Head of caudate nucleus (tissue), 42 donors: Measurements from ENCODE around the gene GSN.
A peak's percentile ranks its signal among the peaks of the same experiment; 100 is the strongest.

Experiments
- DNase-seq, 42 donors: peaks; one replicate each; pipeline versions ENCODE4 v3.0.0 to v3.0.0-alpha.2; 2020 to 2021; ENCODE audit warnings: mixed read lengths in 7 of 42
- intact Hi-C: fragments of 100-400 bp; cut with DNase I; formaldehyde crosslinking; loops from one replicate; pipeline ENCODE4 v1.15.0; 2022

GSN gene

GRCh38 chr9:121313458-121314152, 45.6 kb downstream of the GSN start:
- peak in 11 of 42 donors; percentile 17 to 74 (median 38) for DNase-seq
- intact Hi-C loops: no loop called here

- peak in 1 of 42 donors; percentile 15 for DNase-seq
- intact Hi-C loops: loop anchor here (5.0 kb wide), 1 partner anchor 104 kb away; no protein-coding TSS in a partner anchor
These were observed 48.4 kb downstream of the GSN start for GRCh38 chr9:121316378-121316777.

- intact Hi-C loops: loop anchor here (5.0 kb wide), 1 partner anchor 105 kb away; no protein-coding TSS in a partner anchor
These were observed 49.0 kb downstream of the GSN start for GRCh38 chr9:121316852-121317373.

GRCh38 chr9:121317737-121318630, 50.0 kb downstream of the GSN start:
- intact Hi-C loops: loop anchor here (5.0 kb wide), 1 partner anchor 106 kb away; no protein-coding TSS in a partner anchor
- DNase-seq: peak in 24 of 42 donors; percentile 25 to 78 (median 51)

More at GRCh38 chr9:121316852-121317373, 49.0 kb downstream of the GSN start:
- peak in 1 of 42 donors; percentile 3 for DNase-seq

GRCh38 chr9:121318631-121319382, 50.8 kb downstream of the GSN start:
- intact Hi-C loops: loop anchor here (5.0 kb wide), 1 partner anchor 107 kb away; no protein-coding TSS in a partner anchor
- peak in 1 of 42 donors; percentile 9 for DNase-seq

GRCh38 chr9:121319383-121319780, 51.4 kb downstream of the GSN start:
- no peak for DNase-seq
- intact Hi-C loops: loop anchor here (5.0 kb wide), 1 partner anchor 107 kb away; no protein-coding TSS in a partner anchor

GRCh38 chr9:121321016-121321503, 53.1 kb downstream of the GSN start:
- intact Hi-C loops: loop anchor here (5.0 kb wide), 2 partner anchors 51 to 71 kb away; partner anchors contain the start of gene STOM

GRCh38 chr9:121322037-121322736, 54.2 kb downstream of the GSN start:
- DNase-seq: no peak

More at GRCh38 chr9:121321016-121321503, 53.1 kb downstream of the GSN start:
- DNase-seq: no peak

GRCh38 chr9:121322737-121323448, 54.9 kb downstream of the GSN start:
- intact Hi-C loops: loop anchor here (5.0 kb wide), 2 partner anchors 49 to 69 kb away; partner anchors contain the start of gene STOM
- peak in 2 of 42 donors; percentile 33 to 35 for DNase-seq

More at GRCh38 chr9:121322037-121322736, 54.2 kb downstream of the GSN start:
- intact Hi-C loops: loop anchor here (5.0 kb wide), 2 partner anchors 50 to 70 kb away; partner anchors contain the start of gene STOM

GRCh38 chr9:121323449-121324151, 55.6 kb downstream of the GSN start:
- DNase-seq: no peak
- intact Hi-C loops: loop anchor here (5.0 kb wide), 2 partner anchors 49 to 69 kb away; partner anchors contain the start of gene STOM

- no peak for DNase-seq
- intact Hi-C loops: loop anchor here (5.0 kb wide), 2 partner anchors 48 to 68 kb away; partner anchors contain the start of gene STOM
These were observed 56.4 kb downstream of the GSN start for GRCh38 chr9:121324316-121324715.

GRCh38 chr9:121324755-121325154, 56.8 kb downstream of the GSN start:
- intact Hi-C loops: loop anchor here (5.0 kb wide), 2 partner anchors 48 to 68 kb away; partner anchors contain the start of gene STOM
- no peak for DNase-seq

GRCh38 chr9:121325387-121325786, 57.4 kb downstream of the GSN start:
- intact Hi-C loops: no loop called here
- no peak for DNase-seq

- peak in 9 of 42 donors; percentile 17 to 64 (median 43) for DNase-seq
- intact Hi-C loops: no loop called here
These were observed 58.3 kb downstream of the GSN start for GRCh38 chr9:121326130-121326838.

- peak in 16 of 42 donors; percentile 28 to 68 (median 40) for DNase-seq
- intact Hi-C loops: no loop called here
These were observed 59.1 kb downstream of the GSN start for GRCh38 chr9:121326901-121327613.
